T47D (cell line): ENCODE results near the gene C4BPA.

ENCODE experiments used
- DNase-seq, 2 experiments: peaks; one replicate each; pipeline versions ENCODE4 v3.0.0 to v3.0.0-alpha.2; 2011 to 2012; ENCODE audit warnings: low read depth in 1 of 2, low spot score in 1 of 2
- JUND ChIP-seq: IDR thresholded peaks from 2 replicates; pipeline ENCODE4 v1.6.1; 2012; ENCODE audit warnings: low read depth
- in situ Hi-C: cut with HindIII; loops from 2 replicates; pipeline ENCODE4 v1.10.0; 2016; ENCODE audit warnings: low sequenced_read_pairs, low pct_unique_long_range_greater_than_20kb

The C4BPA gene

GRCh38 chr1:207145401-207146058 is 41.5 kb downstream of the C4BPA start:
- peak in 1 of 2 experiments; percentile 19 for DNase-seq
- in situ Hi-C loops, result no loop called here
- TF ChIP-seq JUND, result no peak

GRCh38 chr1:207151920-207152319 is 47.9 kb downstream of the C4BPA start:
- in situ Hi-C loops, result no loop called here
- no peak for DNase-seq
- TF ChIP-seq JUND, result no peak

- peak in 1 of 2 experiments; percentile 22 for DNase-seq
- in situ Hi-C loops, result no loop called here
- TF ChIP-seq JUND, result no peak
Measured at GRCh38 chr1:207152792-207153468, 48.9 kb downstream of the C4BPA start.

GRCh38 chr1:207155028-207155427 is 51.0 kb downstream of the C4BPA start:
- TF ChIP-seq JUND, result no peak
- in situ Hi-C loops, result no loop called here
- DNase-seq, result no peak

- in situ Hi-C loops, result no loop called here
- DNase-seq, result no peak
- no peak for TF ChIP-seq JUND
Measured at GRCh38 chr1:207156095-207156494, 52.1 kb downstream of the C4BPA start.

- DNase-seq, result no peak
- TF ChIP-seq JUND, result no peak
- in situ Hi-C loops, result no loop called here
Measured at GRCh38 chr1:207156826-207157225, 52.8 kb downstream of the C4BPA start.

GRCh38 chr1:207164086-207164485 is 60.1 kb downstream of the C4BPA start:
- DNase-seq, result no peak
- TF ChIP-seq JUND, result no peak
- in situ Hi-C loops, result no loop called here

- TF ChIP-seq JUND, result no peak
- in situ Hi-C loops, result no loop called here
- peak in 1 of 2 experiments; percentile 28 for DNase-seq
Measured at GRCh38 chr1:207172321-207172720, 68.3 kb downstream of the C4BPA start.

GRCh38 chr1:207172885-207173284 is 68.9 kb downstream of the C4BPA start:
- TF ChIP-seq JUND, result no peak
- in situ Hi-C loops, result no loop called here
- DNase-seq, result no peak

GRCh38 chr1:207173396-207173795 is 69.4 kb downstream of the C4BPA start:
- in situ Hi-C loops, result no loop called here
- DNase-seq, result no peak
- no peak for TF ChIP-seq JUND

GRCh38 chr1:207174913-207175312 is 70.9 kb downstream of the C4BPA start:
- DNase-seq, result no peak
- in situ Hi-C loops, result no loop called here
- no peak for TF ChIP-seq JUND

- no peak for DNase-seq
- in situ Hi-C loops, result no loop called here
- no peak for TF ChIP-seq JUND
Measured at GRCh38 chr1:207179036-207179435, 75.0 kb downstream of the C4BPA start.

- in situ Hi-C loops, result no loop called here
- TF ChIP-seq JUND, result no peak
- peak in 1 of 2 experiments; percentile 62 for DNase-seq
Measured at GRCh38 chr1:207181847-207182246, 77.8 kb downstream of the C4BPA start.
